ENCODE measurements around the gene USP44. TPM values are rescaled to one million over a fixed set of nuclear protein-coding genes. Genes with fewer than 3 reads are reported as not detected.

USP44 gene
- total and polyA plus RNA-seq, 2 of the 4 experiments (the other 2 are of a cell fraction) = 13.0 to 33.5 TPM

GRCh38 chr12:95593266-95593871 is 42.1 kb upstream of the USP44 start:
- H4K91ac ChIP-seq (ENCODE audit: insufficient read depth, low read depth, low read length) = peak overlapping the region; percentile 46
- H2BK5ac ChIP-seq (ENCODE audit: low read depth, low read length, poor library complexity, severe bottlenecking) = no peak overlapping the region
- no peak overlapping the region; the same call in 1 of the 2 replicates for H4K5ac ChIP-seq (ENCODE audit: low read depth, low read length)
- no peak overlapping the region for H3K9ac ChIP-seq (ENCODE audit: low read depth, low read length)
- no peak overlapping the region for H3K27ac ChIP-seq (ENCODE audit: insufficient read depth, low read length)
- no peaks in the 10 kb centered on the region for H4K20me1 ChIP-seq (ENCODE audit: insufficient read depth, low read length)
- H3K36me3 ChIP-seq (ENCODE audit: control insufficient read depth, insufficient read depth, low read length) = no peaks in the 10 kb centered on the region
- peak overlapping the region; percentile 63 for H3K4ac ChIP-seq (ENCODE audit: low read depth, low read length)
- peaks cover 6% of the 10 kb centered on the region for H3K9me1 ChIP-seq (ENCODE audit: insufficient read depth, low read length)
- peak overlapping the region; percentile 18; the same call in 1 of the 3 replicates for H2BK15ac ChIP-seq (ENCODE audit: low read depth, low read length)
- TF ChIP-seq MAZ (IDR thresholded peaks at IDR 0.05; ENCODE audit: borderline replicate concordance, low read depth, low read length) (no peak), RAD21 (IDR thresholded peaks at IDR 0.05; ENCODE audit: low read length) (no peak), RCOR1 (IDR thresholded peaks at IDR 0.05; ENCODE audit: insufficient replicate concordance, low read length) (no peak), NFE2L2 (IDR thresholded peaks at IDR 0.05; ENCODE audit: low read depth, low read length) (no peak), CEBPB (IDR thresholded peaks at IDR 0.05; ENCODE audit: low read depth, low read length) (no peak), ELK1 (IDR thresholded peaks at IDR 0.05; ENCODE audit: borderline replicate concordance, low read depth, low read length) (no peak), MXI1 (IDR thresholded peaks at IDR 0.05; ENCODE audit: borderline replicate concordance, low read depth, low read length) (no peak), CTCF (conservative IDR thresholded peaks at IDR 0.05; ENCODE audit: low read depth, low read length) (no peak), BHLHE40 (IDR thresholded peaks at IDR 0.05; ENCODE audit: low read depth, low read length) (no peak), RFX5 (IDR thresholded peaks at IDR 0.05; ENCODE audit: low read depth, low read length) (no peak), POLR2A (IDR thresholded peaks at IDR 0.05; ENCODE audit: low read depth, low read length) (no peak), MAFK (IDR thresholded peaks at IDR 0.05; ENCODE audit: low read depth, low read length) (no peak), CHD1 (IDR thresholded peaks at IDR 0.05; ENCODE audit: low read depth, low read length) (no peak)
- TF ChIP-seq, protein P1, sequence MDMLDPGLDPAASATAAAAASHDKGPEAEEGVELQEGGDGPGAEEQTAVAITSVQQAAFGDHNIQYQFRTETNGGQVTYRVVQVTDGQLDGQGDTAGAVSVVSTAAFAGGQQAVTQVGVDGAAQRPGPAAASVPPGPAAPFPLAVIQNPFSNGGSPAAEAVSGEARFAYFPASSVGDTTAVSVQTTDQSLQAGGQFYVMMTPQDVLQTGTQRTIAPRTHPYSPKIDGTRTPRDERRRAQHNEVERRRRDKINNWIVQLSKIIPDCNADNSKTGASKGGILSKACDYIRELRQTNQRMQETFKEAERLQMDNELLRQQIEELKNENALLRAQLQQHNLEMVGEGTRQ (IDR thresholded peaks at IDR 0.05; ENCODE audit: low read depth, low read length) = no peak
- intact Hi-C loops (cut with micrococcal nuclease) (no loop called here), in situ Hi-C loops (cut with MboI; ENCODE audit: low sequenced_read_pairs) (no loop called here), dilution Hi-C loops (cut with HindIII; ENCODE audit: low sequenced_read_pairs, unreplicated experiment) (no loop called here)
- peak overlapping the region in 1 of 2 experiments; percentile 1; a peak in 1 of 4 replicates for H4K8ac ChIP-seq (ENCODE audit: low read depth in 2 of 2, low read length in 2 of 2)
- ChIA-PET CTCF (interaction anchor here (1.5 kb wide), 1 partner anchor 9 kb away, joined by 4 read pairs; no protein-coding TSS in a partner anchor), POLR2A (ENCODE audit: unreplicated experiment) (no interaction called here)
- WGBS, 2 experiments (ENCODE audit: extremely low coverage in 2 of 2, insufficient read length in 1 of 2) = 0% methylated on average over 1 of the region's 7 CpGs; no CpG with 5 or more reads in 1 of the 2 experiments
- H3K56ac ChIP-seq (ENCODE audit: extremely low read depth, insufficient read depth, low read length) = no peak overlapping the region
- no peaks in the 10 kb centered on the region for H3K79me1 ChIP-seq (ENCODE audit: low read depth in 1 of 2, low read length in 2 of 2)
- peaks cover 4% of the 10 kb centered on the region for H3K4me1 ChIP-seq (ENCODE audit: control insufficient read depth, insufficient read depth, low read length)
- no peaks in the 10 kb centered on the region for H3K9me3 ChIP-seq (ENCODE audit: control insufficient read depth, insufficient read depth, low read length)
- peak overlapping the region; percentile 35 for H2AFZ ChIP-seq (replicated peaks; ENCODE audit: low read length, poor library complexity)
- no peak overlapping the region for H3K4me3 ChIP-seq (ENCODE audit: insufficient read depth, low read depth, low read length)
- BruUV-seq (replicated peaks) = no TSS peak
- peak overlapping the region; percentile 24; the same call in 1 of the 2 replicates for H2BK120ac ChIP-seq (ENCODE audit: low read depth, low read length)
- peak overlapping the region; percentile 3; the same call in 1 of the 2 replicates for H3K14ac ChIP-seq (replicated peaks; ENCODE audit: low read depth, low read length)
- DNase-seq = no peak
- H3K23ac ChIP-seq (ENCODE audit: low read depth, low read length) = no peak overlapping the region
- H2BK20ac ChIP-seq (ENCODE audit: low read depth, low read length) = peak overlapping the region; percentile 79
- H3K27me3 ChIP-seq (ENCODE audit: control insufficient read depth, insufficient read depth, low read length) = no peaks in the 10 kb centered on the region
- peak overlapping the region; percentile 2 for H2AK9ac ChIP-seq (replicated peaks; ENCODE audit: low read depth, low read length, poor library complexity)
- H3K18ac ChIP-seq (ENCODE audit: low read depth, low read length) = 0 out of 2 replicates have a peak overlapping the region, but pooled peaks have one; percentile 55
- no peak for ATAC-seq (ENCODE audit: low read depth)
- H2AK5ac ChIP-seq (ENCODE audit: low read depth, low read length) = peak overlapping the region; percentile 69; the same call in 1 of the 2 replicates
- H3K4me2 ChIP-seq (ENCODE audit: low read depth, low read length) = no peak overlapping the region

All from IMR-90 (cell line).